Omental fat pad (tissue), 4 donors: ENCODE data around the gene CRTC3. TPM values are rescaled to one million over a fixed set of nuclear protein-coding genes. Genes with fewer than 3 reads are reported as not detected.

Source experiments
- ATAC-seq: fragments of 150-250 bp; one replicate; pipeline ENCODE4 v1.9.1; 2016; ENCODE audit warnings: mild to moderate bottlenecking, moderate library complexity; ENCODE audit not compliant: low FRiP score
- DNase-seq: peaks from one replicate; pipeline ENCODE4 v3.0.0-alpha.2; 2019; ENCODE audit warnings: low spot score
- CTCF ChIP-seq, 3 donors: fragments of 450-650 bp; IDR thresholded peaks; one replicate each; pipeline ENCODE4 v1.5.1; 2016 to 2017; ENCODE audit warnings: antibody characterized with exemption in 3 of 3, mild to moderate bottlenecking in 3 of 3, moderate library complexity in 2 of 3
- total RNA-seq, 4 donors: library from RNA; depleted of rRNA; stranded (reverse); fragments of >200 nt; gene quantifications; one replicate each; pipeline ENCODE4 v1.1.0, GENCODE V29; 2016

CRTC3 gene
- total RNA-seq, 4 donors from 2014 or later, result 31.5 to 52.8 (median 44.3) TPM

- DNase-seq, result no peak
- no peak for ATAC-seq
- no peak for TF ChIP-seq CTCF (IDR thresholded peaks at IDR 0.05)
Observed at GRCh38 chr15:90539789-90540188, 10.1 kb downstream of the CRTC3 start.

- DNase-seq, result no peak
- no peak for TF ChIP-seq CTCF (IDR thresholded peaks at IDR 0.05)
- ATAC-seq, result no peak
Observed at GRCh38 chr15:90540768-90541167, 11.0 kb downstream of the CRTC3 start.

- no peak for DNase-seq
- no peak for TF ChIP-seq CTCF (IDR thresholded peaks at IDR 0.05)
- ATAC-seq, result no peak
Observed at GRCh38 chr15:90545095-90545494, 15.4 kb downstream of the CRTC3 start.

GRCh38 chr15:90547540-90547939, 17.8 kb downstream of the CRTC3 start:
- ATAC-seq (no peak), DNase-seq (no peak)
- no peak for TF ChIP-seq CTCF (IDR thresholded peaks at IDR 0.05)

- ATAC-seq (peak; percentile 27), DNase-seq (no peak)
- no peak for TF ChIP-seq CTCF (IDR thresholded peaks at IDR 0.05)
Observed at GRCh38 chr15:90550919-90551318, 21.2 kb downstream of the CRTC3 start.

- no peak for ATAC-seq
- no peak for TF ChIP-seq CTCF (IDR thresholded peaks at IDR 0.05)
- DNase-seq, result no peak
Observed at GRCh38 chr15:90552162-90552928, 22.6 kb downstream of the CRTC3 start.

- ATAC-seq, result no peak
- DNase-seq, result no peak
- no peak for TF ChIP-seq CTCF (IDR thresholded peaks at IDR 0.05)
Observed at GRCh38 chr15:90552929-90553211, 23.1 kb downstream of the CRTC3 start.
